Activated CD4-positive, alpha-beta T cell treated with anti-CD3 and anti-CD28 coated beads, Interleukin-2, amount 10 ng/mL, durations not matched to agents 24 days and 14 days (primary cell): ENCODE measurements around the gene ZNF619. TPM values are rescaled to one million over a fixed set of nuclear protein-coding genes. Genes with fewer than 3 reads are reported as not detected.

ENCODE experiments used
- DNase-seq: peaks from one replicate; pipeline ENCODE4 v3.0.0; 2022
- H3K27ac Mint-ChIP-seq: one replicate; pipeline ENCODE4 v1.8.0; 2022; ENCODE audit warnings: mild to moderate bottlenecking, mixed read lengths
- H3K27me3 Mint-ChIP-seq: one replicate; pipeline ENCODE4 v1.8.0; 2022; ENCODE audit warnings: mixed read lengths
- H3K36me3 Mint-ChIP-seq: one replicate; pipeline ENCODE4 v1.8.0; 2022; ENCODE audit warnings: low read depth, mild to moderate bottlenecking, mixed read lengths
- H3K4me1 Mint-ChIP-seq: one replicate; pipeline ENCODE4 v1.8.0; 2021; ENCODE audit warnings: mixed read lengths
- H3K4me3 Mint-ChIP-seq: one replicate; pipeline ENCODE4 v1.8.0; 2022; ENCODE audit warnings: mild to moderate bottlenecking, moderate library complexity, mixed read lengths
- H3K9me3 Mint-ChIP-seq: one replicate; pipeline ENCODE4 v1.8.0; 2021; ENCODE audit warnings: mixed read lengths
- intact Hi-C: fragments of 100-400 bp; cut with micrococcal nuclease; formaldehyde crosslinking; loops from one replicate; pipeline ENCODE4 v1.15.1; 2023
- total RNA-seq: library from RNA; stranded (reverse); gene quantifications from 2 replicates; pipeline ENCODE4 v1.2.3, GENCODE V29; 2022

ZNF619 gene
- total RNA-seq: 6.1 and 8.4 TPM in 2 replicates

- Mint-ChIP-seq H3K4me3 (peak within 1 kb of the TSS; percentile 89), H3K27me3 (peaks cover 5% of the 10 kb centered on the region), H3K27ac (peak within 1 kb of the TSS; percentile 83), H3K36me3 (peaks cover 25% of the 10 kb centered on the region), H3K4me1 (peaks cover 20% of the 10 kb centered on the region), H3K9me3 (no peaks in the 10 kb centered on the region)
- peak; percentile 89 for DNase-seq
- intact Hi-C loops: loop anchor here (1.0 to 2.0 kb wide), 3 partner anchors 23 to 48 kb away; partner anchors contain the start of genes ZNF620 and ZNF621
These were observed at the start of gene ZNF619 for GRCh38 chr3:40476478-40477470. Gene ZNF619 (plus strand): TSS chr3:40477122. CDS start chr3:40477980, 858 bp downstream.

DNA sequence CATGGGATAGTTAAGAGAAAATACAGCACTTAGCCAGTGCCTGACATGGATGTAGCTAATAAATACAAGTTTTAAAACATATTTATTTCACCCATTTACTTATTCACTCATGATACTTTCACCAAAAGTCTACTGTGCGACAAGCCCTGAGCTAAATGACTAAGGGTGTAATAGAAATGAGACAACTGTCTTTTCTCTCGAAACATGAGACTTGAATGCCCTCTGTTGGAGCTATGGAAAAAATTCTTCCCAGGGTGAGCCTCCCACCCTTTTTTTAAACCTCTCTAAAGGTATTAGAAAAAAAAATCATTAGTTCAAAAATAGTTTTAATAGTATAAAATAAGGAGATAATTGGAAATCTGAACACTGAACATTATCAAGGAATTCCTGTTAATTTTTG is 44.1 kb upstream of the ZNF619 start:
- H3K9me3 Mint-ChIP-seq: no peaks in the 10 kb centered on the region
- intact Hi-C loops: no loop called here
- no peak overlapping the region for H3K27ac Mint-ChIP-seq
- H3K36me3 Mint-ChIP-seq: no peaks in the 10 kb centered on the region
- H3K27me3 Mint-ChIP-seq: peaks cover under 1% of the 10 kb centered on the region
- H3K4me3 Mint-ChIP-seq: no peak overlapping the region
- H3K4me1 Mint-ChIP-seq: no peaks in the 10 kb centered on the region
- no peak for DNase-seq

- intact Hi-C loops: no loop called here
- H3K9me3 Mint-ChIP-seq: no peaks in the 10 kb centered on the region
- no peaks in the 10 kb centered on the region for H3K4me1 Mint-ChIP-seq
- no peaks in the 10 kb centered on the region for H3K36me3 Mint-ChIP-seq
- H3K27me3 Mint-ChIP-seq: no peaks in the 10 kb centered on the region
- no peak overlapping the region for H3K27ac Mint-ChIP-seq
- no peak overlapping the region for H3K4me3 Mint-ChIP-seq
- DNase-seq: no peak
These were observed 39.0 kb upstream of the ZNF619 start for GRCh38 chr3:40437889-40438288.

DNA sequence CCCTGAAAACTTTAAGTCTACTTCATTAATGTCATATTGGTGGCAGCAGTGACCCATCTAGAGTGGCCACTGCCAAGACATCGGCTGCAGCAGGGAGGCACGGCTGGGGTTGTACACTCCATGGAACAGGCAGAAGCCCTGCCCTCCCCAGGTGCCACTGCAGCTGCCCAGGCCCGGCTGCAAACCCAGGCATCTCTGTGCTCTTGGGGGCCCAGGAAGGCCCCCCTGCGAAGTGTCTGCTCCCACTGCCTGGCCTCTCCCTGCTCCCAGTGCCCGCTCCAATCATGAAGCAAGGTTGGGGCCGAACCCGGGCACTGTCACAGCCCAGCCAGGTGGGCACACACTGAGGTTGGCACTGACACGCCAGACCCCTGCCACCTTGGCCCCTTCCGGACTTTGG is 31.9 kb upstream of the ZNF619 start:
- intact Hi-C loops: no loop called here
- Mint-ChIP-seq H3K4me3 (no peak overlapping the region), H3K36me3 (no peaks in the 10 kb centered on the region), H3K4me1 (no peaks in the 10 kb centered on the region), H3K27me3 (no peaks in the 10 kb centered on the region), H3K9me3 (no peaks in the 10 kb centered on the region), H3K27ac (no peak overlapping the region)
- DNase-seq: no peak

- Mint-ChIP-seq H3K4me1 (no peaks in the 10 kb centered on the region), H3K4me3 (no peak overlapping the region), H3K9me3 (no peaks in the 10 kb centered on the region), H3K27me3 (no peaks in the 10 kb centered on the region), H3K27ac (no peak overlapping the region), H3K36me3 (peaks cover 1% of the 10 kb centered on the region)
- no peak for DNase-seq
- intact Hi-C loops: no loop called here
These were observed 31.0 kb upstream of the ZNF619 start for GRCh38 chr3:40445880-40446279.

GRCh38 chr3:40450438-40450837 is 26.5 kb upstream of the ZNF619 start:
- intact Hi-C loops: loop anchor here (5.0 kb wide), 1 partner anchor 123 kb away; no protein-coding TSS in a partner anchor

GRCh38 chr3:40451551-40451950 is 25.4 kb upstream of the ZNF619 start:
- Mint-ChIP-seq H3K4me3 (peak overlapping the region; percentile 11), H3K4me1 (peaks cover 18% of the 10 kb centered on the region)

More at GRCh38 chr3:40450438-40450837, 26.5 kb upstream of the ZNF619 start:
- Mint-ChIP-seq H3K27ac (no peak overlapping the region), H3K4me1 (peaks cover 15% of the 10 kb centered on the region), H3K36me3 (peaks cover 2% of the 10 kb centered on the region), H3K4me3 (no peak overlapping the region), H3K9me3 (no peaks in the 10 kb centered on the region), H3K27me3 (no peaks in the 10 kb centered on the region)
- DNase-seq: no peak

GRCh38 chr3:40452057-40452456 is 24.9 kb upstream of the ZNF619 start:
- Mint-ChIP-seq H3K9me3 (no peaks in the 10 kb centered on the region), H3K27ac (peak overlapping the region; percentile 97), H3K36me3 (peaks cover 5% of the 10 kb centered on the region), H3K27me3 (peaks cover under 1% of the 10 kb centered on the region), H3K4me3 (peak overlapping the region; percentile 93), H3K4me1 (peaks cover 19% of the 10 kb centered on the region)
- intact Hi-C loops: loop anchor here (2.0 to 5.0 kb wide), 2 partner anchors 55 to 125 kb away; partner anchors contain the start of gene ZNF620
- DNase-seq: no peak

More at GRCh38 chr3:40451551-40451950, 25.4 kb upstream of the ZNF619 start:
- intact Hi-C loops: loop anchor here (5.0 kb wide), 1 partner anchor 124 kb away; no protein-coding TSS in a partner anchor
- no peaks in the 10 kb centered on the region for H3K9me3 Mint-ChIP-seq
- H3K27me3 Mint-ChIP-seq: no peaks in the 10 kb centered on the region
- H3K36me3 Mint-ChIP-seq: peaks cover 2% of the 10 kb centered on the region
- no peak overlapping the region for H3K27ac Mint-ChIP-seq
- no peak for DNase-seq

DNA sequence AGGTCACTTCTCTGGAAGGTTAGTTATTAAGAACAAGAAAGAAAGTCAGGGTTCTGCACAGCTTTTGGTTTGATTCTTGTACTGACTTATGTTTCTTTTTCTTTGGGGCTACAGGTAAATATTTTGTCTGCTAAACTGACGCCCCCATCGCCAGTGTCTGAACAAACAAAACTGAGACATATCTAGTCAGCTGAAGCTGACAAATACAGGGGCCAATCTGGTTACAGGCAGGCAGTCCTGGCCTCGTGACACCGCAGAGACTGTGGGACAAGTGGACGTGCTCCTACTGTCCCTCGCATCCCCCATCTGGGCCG is 24.4 kb upstream of the ZNF619 start:
- H3K4me3 Mint-ChIP-seq: peak overlapping the region; percentile 93
- intact Hi-C loops: loop anchor here (2.0 to 5.0 kb wide), 2 partner anchors 54 to 125 kb away; partner anchors contain the start of gene ZNF620
- H3K9me3 Mint-ChIP-seq: no peaks in the 10 kb centered on the region
- H3K27me3 Mint-ChIP-seq: peaks cover 2% of the 10 kb centered on the region
- peak overlapping the region; percentile 97 for H3K27ac Mint-ChIP-seq
- no peak for DNase-seq
- peaks cover 8% of the 10 kb centered on the region for H3K36me3 Mint-ChIP-seq
- H3K4me1 Mint-ChIP-seq: peaks cover 20% of the 10 kb centered on the region

DNA sequence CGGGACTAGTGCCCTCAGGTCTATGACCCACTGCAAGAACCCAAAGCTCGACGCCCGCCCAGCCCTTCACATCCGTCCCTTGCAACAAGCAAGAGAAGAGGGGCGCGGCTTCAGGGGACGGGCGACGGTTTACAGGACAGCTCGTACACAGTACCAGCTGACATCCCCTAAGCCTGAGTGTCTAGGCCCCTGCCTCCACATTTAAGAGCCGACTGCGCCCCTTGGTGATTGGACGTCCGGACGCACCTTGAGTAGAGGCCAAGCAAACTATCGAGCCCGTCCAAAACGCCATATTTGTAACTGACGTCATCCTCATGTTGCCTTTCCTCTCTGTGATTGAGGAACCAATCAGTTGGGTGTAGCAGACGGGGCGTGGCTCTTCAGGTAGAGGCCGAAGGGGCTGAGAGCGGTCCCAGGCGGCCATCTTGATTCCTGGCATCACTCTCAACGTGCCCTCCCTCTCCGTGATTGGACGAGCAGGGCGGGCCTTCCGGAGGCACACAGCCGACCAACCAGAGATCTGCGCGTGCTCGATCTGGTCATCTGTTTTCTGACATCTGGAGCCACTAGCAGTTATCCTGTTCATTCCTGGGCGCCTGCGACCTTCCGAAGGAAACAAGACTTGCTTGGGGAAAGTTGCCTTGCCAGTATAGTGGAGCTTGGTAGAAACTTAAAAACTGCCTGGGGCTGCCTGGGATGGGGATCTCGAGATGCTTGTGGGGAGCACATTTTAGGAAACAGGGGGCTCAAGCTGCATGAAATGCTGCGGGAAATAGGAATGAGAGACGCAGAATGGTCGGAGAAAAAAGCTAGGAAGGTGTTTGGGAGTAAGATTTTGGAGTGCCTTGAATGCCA is 23.8 kb upstream of the ZNF619 start:
- H3K4me3 Mint-ChIP-seq: peak overlapping the region; percentile 93
- peaks cover 2% of the 10 kb centered on the region for H3K27me3 Mint-ChIP-seq
- H3K36me3 Mint-ChIP-seq: peaks cover 14% of the 10 kb centered on the region

GRCh38 chr3:40453933-40454332 is 23.0 kb upstream of the ZNF619 start:
- Mint-ChIP-seq H3K9me3 (no peaks in the 10 kb centered on the region), H3K27me3 (peaks cover 2% of the 10 kb centered on the region), H3K4me3 (peak overlapping the region; percentile 93), H3K4me1 (peaks cover 30% of the 10 kb centered on the region), H3K36me3 (peaks cover 22% of the 10 kb centered on the region), H3K27ac (no peak overlapping the region)
- intact Hi-C loops: loop anchor here (1.0 to 5.0 kb wide), 5 partner anchors 23 to 145 kb away; partner anchors contain the start of genes EIF1B, ZNF619, ZNF620 and ZNF621
- DNase-seq: no peak

More for the DNA sequence above, 23.8 kb upstream of the ZNF619 start:
- H3K4me1 Mint-ChIP-seq: peaks cover 24% of the 10 kb centered on the region
- H3K27ac Mint-ChIP-seq: peak overlapping the region; percentile 97
- intact Hi-C loops: loop anchor here (1.0 to 5.0 kb wide), 5 partner anchors 24 to 144 kb away; partner anchors contain the start of genes EIF1B, ZNF619, ZNF620 and ZNF621
- DNase-seq: peak; percentile 98
- H3K9me3 Mint-ChIP-seq: no peaks in the 10 kb centered on the region

DNA sequence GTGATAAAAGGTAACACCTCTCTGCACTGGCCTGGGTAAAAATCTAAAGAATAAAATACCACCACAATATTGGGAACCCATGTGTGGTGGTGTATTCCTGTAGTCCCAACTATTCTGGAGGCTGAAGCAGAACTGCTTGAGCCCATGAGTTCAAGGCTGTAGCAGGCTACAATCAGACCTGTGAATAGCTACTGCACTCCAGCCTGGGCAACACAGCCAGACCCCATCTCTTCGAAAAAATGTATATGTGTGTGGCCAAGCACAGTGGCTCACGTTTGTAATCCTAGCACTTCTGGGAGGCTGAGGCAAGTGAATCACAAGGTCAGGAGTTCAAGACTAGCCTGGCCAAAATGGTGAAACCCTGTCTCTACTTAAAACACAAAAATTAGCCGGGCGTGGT is 21.6 kb upstream of the ZNF619 start:
- DNase-seq: no peak
- H3K4me3 Mint-ChIP-seq: peak overlapping the region; percentile 88
- H3K9me3 Mint-ChIP-seq: no peaks in the 10 kb centered on the region
- H3K27ac Mint-ChIP-seq: peak overlapping the region; percentile 11
- H3K4me1 Mint-ChIP-seq: peaks cover 36% of the 10 kb centered on the region
- intact Hi-C loops: loop anchor here (5.0 kb wide), 2 partner anchors 742 to 1048 kb away; partner anchors contain the start of genes CTNNB1 and RPSA
- H3K36me3 Mint-ChIP-seq: peaks cover 33% of the 10 kb centered on the region
- peaks cover 2% of the 10 kb centered on the region for H3K27me3 Mint-ChIP-seq

DNA sequence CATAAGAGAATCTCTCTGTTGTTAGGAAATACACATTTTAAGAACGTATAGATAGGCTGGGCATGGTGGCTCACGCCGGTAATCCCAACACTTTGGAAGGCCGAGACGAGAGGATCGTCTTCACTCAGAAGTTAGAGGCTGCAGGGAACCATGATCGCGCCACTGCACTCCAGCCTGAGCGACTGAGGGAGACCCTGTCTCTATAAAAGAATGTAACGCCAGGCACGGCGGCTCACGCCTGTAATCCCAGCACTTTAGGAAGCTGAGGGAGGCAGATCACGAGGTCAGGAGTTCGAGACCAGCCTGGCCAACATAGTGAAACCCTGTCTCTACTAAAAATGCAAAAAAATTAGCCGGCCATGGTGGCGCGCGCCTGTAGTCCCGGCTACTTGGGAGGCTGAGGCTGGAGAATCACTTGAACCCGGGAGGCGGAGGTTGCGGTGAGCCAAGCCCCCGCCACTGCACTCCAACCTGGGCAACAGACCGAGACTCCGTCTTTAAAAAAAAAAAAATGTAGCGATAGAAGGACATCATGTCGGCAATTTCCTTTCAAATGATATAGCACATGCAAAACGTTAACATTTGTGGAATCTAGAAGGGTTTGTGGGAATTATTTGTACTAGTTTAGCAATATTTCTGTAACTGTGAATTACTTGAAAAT is 20.5 kb upstream of the ZNF619 start:
- H3K4me1 Mint-ChIP-seq: peaks cover 41% of the 10 kb centered on the region

More for the DNA sequence above, 20.5 kb upstream of the ZNF619 start:
- peak; percentile 61 for DNase-seq
- peaks cover 40% of the 10 kb centered on the region for H3K36me3 Mint-ChIP-seq
- no peaks in the 10 kb centered on the region for H3K9me3 Mint-ChIP-seq
- H3K27me3 Mint-ChIP-seq: peaks cover 2% of the 10 kb centered on the region
- peak overlapping the region; percentile 93 for H3K27ac Mint-ChIP-seq
- H3K4me3 Mint-ChIP-seq: peak overlapping the region; percentile 88
- intact Hi-C loops: loop anchor here (2.0 to 5.0 kb wide), 3 partner anchors 741 to 1506 kb away; partner anchors contain the start of genes CTNNB1, RPSA and ULK4
